Adipocyte (in vitro differentiated cells): ENCODE data around the gene TFR2.
A peak's percentile ranks its signal among the peaks of the same experiment; 100 is the strongest.
"Not testable (repeated sequence)": the region's sequence is repeated elsewhere in the genome, so short reads cannot be mapped to it uniquely, and the experiment has no call there.

Experiments
- DNase-seq: peaks from one replicate; pipeline ENCODE4 v3.0.0-alpha.2; 2015; ENCODE audit warnings: low read depth
- H3K27me3 ChIP-seq: replicated peaks from 2 replicates; pipeline ENCODE4 v1.7.0; 2013; ENCODE audit warnings: mild to moderate bottlenecking, low read length, moderate library complexity; ENCODE audit not compliant: control insufficient read depth, insufficient read depth
- H3K36me3 ChIP-seq: 2 replicates; pipeline ENCODE4 v1.7.0; 2013; ENCODE audit warnings: low read length, mild to moderate bottlenecking, moderate library complexity; ENCODE audit not compliant: control insufficient read depth, insufficient read depth, severe bottlenecking
- H3K4me1 ChIP-seq: 2 replicates; pipeline ENCODE4 v1.7.0; 2013; ENCODE audit warnings: mild to moderate bottlenecking, low read length, moderate library complexity; ENCODE audit not compliant: control insufficient read depth, insufficient read depth
- H3K4me3 ChIP-seq: 2 replicates; pipeline ENCODE4 v1.7.0; 2013; ENCODE audit warnings: mild to moderate bottlenecking, low read length, moderate library complexity
- H3K9ac ChIP-seq: 2 replicates; pipeline ENCODE4 v1.7.0; 2013; ENCODE audit warnings: mild to moderate bottlenecking, low read length, moderate library complexity
- H3K9me3 ChIP-seq: 2 replicates; pipeline ENCODE4 v1.7.0; 2013; ENCODE audit warnings: mild to moderate bottlenecking, low read length, moderate library complexity; ENCODE audit not compliant: control insufficient read depth

TFR2 gene

DNA sequence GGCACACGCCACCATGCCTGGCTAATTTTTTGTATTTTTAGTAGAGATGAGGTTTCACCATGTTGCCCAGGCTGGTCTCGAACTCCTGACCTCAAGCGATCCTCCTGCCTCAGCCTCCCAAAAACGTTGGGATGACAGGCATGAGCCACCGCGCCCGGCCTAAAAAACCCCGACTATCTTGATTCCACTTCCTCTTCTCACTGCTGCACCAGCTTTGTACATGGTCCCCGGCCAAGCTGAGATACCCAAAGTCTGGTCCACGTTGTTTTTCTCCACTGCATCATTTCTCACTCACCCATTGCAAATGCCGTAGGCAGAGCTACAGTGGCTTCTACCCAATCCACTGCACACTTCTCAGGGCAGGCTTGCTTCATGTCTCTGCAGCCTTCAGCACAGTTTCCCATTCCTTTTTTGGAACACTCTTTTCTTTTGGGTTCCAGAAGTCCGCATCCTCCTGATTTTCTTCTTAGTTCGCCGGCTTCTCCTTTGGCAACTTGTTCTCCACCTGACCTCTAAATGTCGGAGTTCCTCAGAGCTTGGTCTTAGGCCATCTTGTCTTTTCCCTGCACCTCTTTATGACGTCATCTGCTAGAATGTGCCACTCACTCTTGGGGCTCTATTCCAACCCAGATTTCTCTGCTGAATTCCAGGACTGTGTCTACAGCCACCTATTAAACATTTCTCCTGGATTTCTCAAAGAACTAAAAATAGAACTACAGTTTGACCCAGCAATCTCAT lies 26.1 kb upstream of the TFR2 start:
- Histone ChIP-seq H3K36me3 (no peaks in the 10 kb centered on the region), H3K4me1 (no peaks in the 10 kb centered on the region), H3K9ac (no peak overlapping the region), H3K27me3 (peaks cover 6% of the 10 kb centered on the region), H3K9me3 (no peaks in the 10 kb centered on the region), H3K4me3 (no peak overlapping the region)
- DNase-seq = no peak

DNA sequence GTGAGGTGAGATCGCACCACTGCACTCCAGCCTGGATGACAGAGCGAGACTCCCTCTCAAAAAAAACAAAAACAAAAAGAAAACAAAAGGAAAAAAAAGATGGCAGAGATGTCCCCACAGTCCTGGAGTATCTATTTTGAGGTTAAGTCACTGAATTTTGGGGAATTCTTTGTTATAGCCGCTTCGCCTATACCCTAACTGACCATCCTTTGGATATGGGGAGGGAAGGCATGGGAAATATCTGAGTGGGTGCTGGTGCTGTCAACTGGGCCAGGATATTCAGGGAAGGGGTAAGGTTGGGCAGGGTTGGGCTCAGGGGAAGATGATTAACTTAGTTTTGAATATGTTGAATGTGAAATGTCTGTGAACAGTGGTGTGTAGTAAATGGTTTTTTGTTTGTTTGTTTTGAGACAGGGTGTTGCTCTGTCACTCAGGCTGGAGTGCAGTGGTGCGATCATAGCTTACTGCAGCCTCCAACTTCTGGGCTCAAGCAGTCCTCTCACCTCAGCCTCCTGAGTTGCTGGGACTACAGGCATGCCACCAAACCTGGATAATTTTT lies 23.9 kb upstream of the TFR2 start:
- H3K9me3 ChIP-seq = no peaks in the 10 kb centered on the region
- H3K4me1 ChIP-seq = no peaks in the 10 kb centered on the region
- no peaks in the 10 kb centered on the region for H3K36me3 ChIP-seq
- H3K27me3 ChIP-seq = peaks cover 6% of the 10 kb centered on the region
- DNase-seq = no peak
- no peak overlapping the region for H3K4me3 ChIP-seq
- no peak overlapping the region for H3K9ac ChIP-seq

GRCh38 chr7:100662194-100662776 lies 20.9 kb upstream of the TFR2 start:
- not testable (repeated sequence) for H3K9me3 ChIP-seq, H3K9ac ChIP-seq, H3K4me1 ChIP-seq, H3K36me3 ChIP-seq, H3K4me3 ChIP-seq, DNase-seq
- H3K27me3 ChIP-seq = peaks cover 16% of the 10 kb centered on the region

GRCh38 chr7:100655908-100656674 lies 14.7 kb upstream of the TFR2 start, which contains the start of gene ACTL6B:
ACTL6B (minus strand) TSS chr7:100656448; CDS start chr7:100656354, 94 bp downstream.
- Histone ChIP-seq H3K4me1 (no peaks in the 10 kb centered on the region), H3K9me3 (no peaks in the 10 kb centered on the region), H3K4me3 (no peak within 1 kb of the TSS), H3K36me3 (no peaks in the 10 kb centered on the region), H3K9ac (no peak within 1 kb of the TSS), H3K27me3 (peaks cover 40% of the 10 kb centered on the region)
- DNase-seq = peak; percentile 39

- Histone ChIP-seq H3K9ac (no peak overlapping the region), H3K4me3 (no peak overlapping the region), H3K36me3 (no peaks in the 10 kb centered on the region), H3K4me1 (no peaks in the 10 kb centered on the region), H3K9me3 (no peaks in the 10 kb centered on the region), H3K27me3 (peaks cover 40% of the 10 kb centered on the region)
- DNase-seq = no peak
Observed at GRCh38 chr7:100654908-100655831, 13.8 kb upstream of the TFR2 start.

- peak; percentile 26 for DNase-seq
- H3K27me3 ChIP-seq = peaks cover 38% of the 10 kb centered on the region
- H3K9ac ChIP-seq = no peak overlapping the region
- no peaks in the 10 kb centered on the region for H3K4me1 ChIP-seq
- H3K9me3 ChIP-seq = no peaks in the 10 kb centered on the region
- H3K36me3 ChIP-seq = no peaks in the 10 kb centered on the region
- H3K4me3 ChIP-seq = no peak overlapping the region
Observed at GRCh38 chr7:100649826-100650565, 8.6 kb upstream of the TFR2 start.

GRCh38 chr7:100642534-100642907 lies 1.2 kb upstream of the TFR2 start:
- peaks cover 39% of the 10 kb centered on the region for H3K27me3 ChIP-seq
- no peaks in the 10 kb centered on the region for H3K9me3 ChIP-seq
- DNase-seq = no peak

GRCh38 chr7:100641860-100642533 lies 645 bp upstream of the TFR2 start:
- no peaks in the 10 kb centered on the region for H3K36me3 ChIP-seq
- no peak for DNase-seq
- peaks cover 37% of the 10 kb centered on the region for H3K27me3 ChIP-seq
- no peaks in the 10 kb centered on the region for H3K4me1 ChIP-seq
- no peak overlapping the region for H3K9ac ChIP-seq
- H3K4me3 ChIP-seq = no peak overlapping the region
- no peaks in the 10 kb centered on the region for H3K9me3 ChIP-seq

More at GRCh38 chr7:100642534-100642907, 1.2 kb upstream of the TFR2 start:
- Histone ChIP-seq H3K4me3 (no peak overlapping the region), H3K4me1 (no peaks in the 10 kb centered on the region), H3K9ac (no peak overlapping the region), H3K36me3 (no peaks in the 10 kb centered on the region)

DNA sequence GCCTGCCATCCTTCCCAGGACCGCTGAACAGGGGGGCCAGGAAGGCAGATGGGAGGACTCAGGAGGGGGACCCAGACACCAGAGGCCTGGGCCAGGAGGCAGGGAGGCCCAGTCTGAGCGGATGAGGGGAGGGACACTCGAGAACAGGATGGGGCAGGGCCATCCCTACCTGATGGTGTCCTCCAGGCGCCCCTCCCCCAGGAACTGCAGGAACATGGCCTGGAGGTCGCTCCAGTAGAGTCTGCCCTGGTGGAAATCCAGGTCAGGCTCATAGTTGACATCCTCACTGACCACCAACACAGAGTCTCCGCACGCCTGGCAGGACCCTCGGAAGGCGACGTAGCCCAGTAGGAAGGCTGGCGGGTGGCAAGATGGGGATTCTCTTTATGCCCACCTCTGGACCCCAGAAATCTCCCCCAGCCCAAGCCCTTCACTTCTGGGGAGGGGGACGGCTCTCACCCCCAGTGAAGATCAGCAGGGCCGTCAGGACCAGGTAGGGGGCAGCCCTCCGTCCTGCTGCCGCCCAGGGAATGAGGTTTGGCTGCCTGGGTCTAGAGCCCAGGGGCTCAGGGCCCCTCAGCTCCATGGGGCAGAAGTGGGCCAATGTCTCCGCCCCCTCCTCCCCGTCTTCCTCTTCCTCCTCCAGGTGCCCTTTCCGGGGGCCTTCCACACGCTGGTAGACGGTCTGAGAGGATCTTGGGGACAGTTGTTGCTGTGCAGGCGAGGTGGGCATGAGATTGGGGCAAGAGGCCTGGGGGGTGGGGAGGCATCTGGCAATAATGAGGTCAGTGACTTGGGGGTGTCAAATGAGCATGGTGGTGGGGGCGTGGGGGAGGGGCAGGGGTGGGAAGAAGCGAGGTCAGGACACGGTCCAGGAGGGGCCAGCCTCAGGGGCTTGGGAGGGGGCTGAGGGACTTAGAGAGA lies 573 bp downstream of the TFR2 start:
- Histone ChIP-seq H3K4me1 (no peaks in the 10 kb centered on the region), H3K27me3 (peaks cover 37% of the 10 kb centered on the region), H3K4me3 (no peak overlapping the region), H3K36me3 (no peaks in the 10 kb centered on the region), H3K9ac (no peak overlapping the region), H3K9me3 (no peaks in the 10 kb centered on the region)
- DNase-seq = no peak
